Measurements from ENCODE around the gene SUSD4. TPM values are rescaled to one million over a fixed set of nuclear protein-coding genes. Genes with fewer than 3 reads are reported as not detected.

Gene SUSD4, protein sequence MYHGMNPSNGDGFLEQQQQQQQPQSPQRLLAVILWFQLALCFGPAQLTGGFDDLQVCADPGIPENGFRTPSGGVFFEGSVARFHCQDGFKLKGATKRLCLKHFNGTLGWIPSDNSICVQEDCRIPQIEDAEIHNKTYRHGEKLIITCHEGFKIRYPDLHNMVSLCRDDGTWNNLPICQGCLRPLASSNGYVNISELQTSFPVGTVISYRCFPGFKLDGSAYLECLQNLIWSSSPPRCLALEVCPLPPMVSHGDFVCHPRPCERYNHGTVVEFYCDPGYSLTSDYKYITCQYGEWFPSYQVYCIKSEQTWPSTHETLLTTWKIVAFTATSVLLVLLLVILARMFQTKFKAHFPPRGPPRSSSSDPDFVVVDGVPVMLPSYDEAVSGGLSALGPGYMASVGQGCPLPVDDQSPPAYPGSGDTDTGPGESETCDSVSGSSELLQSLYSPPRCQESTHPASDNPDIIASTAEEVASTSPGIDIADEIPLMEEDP
- total RNA-seq (10 to 100 TPM; 13.0 to 13.8 TPM), total RNA-seq (0.09 to 24.7 (median 3.6) reads per million in 172 experiments)
- polyA plus RNA-seq (2013, experiment 1 of 2): 13.2 TPM
- polyA plus RNA-seq (2013, experiment 2 of 2): 13.3 TPM

DNA sequence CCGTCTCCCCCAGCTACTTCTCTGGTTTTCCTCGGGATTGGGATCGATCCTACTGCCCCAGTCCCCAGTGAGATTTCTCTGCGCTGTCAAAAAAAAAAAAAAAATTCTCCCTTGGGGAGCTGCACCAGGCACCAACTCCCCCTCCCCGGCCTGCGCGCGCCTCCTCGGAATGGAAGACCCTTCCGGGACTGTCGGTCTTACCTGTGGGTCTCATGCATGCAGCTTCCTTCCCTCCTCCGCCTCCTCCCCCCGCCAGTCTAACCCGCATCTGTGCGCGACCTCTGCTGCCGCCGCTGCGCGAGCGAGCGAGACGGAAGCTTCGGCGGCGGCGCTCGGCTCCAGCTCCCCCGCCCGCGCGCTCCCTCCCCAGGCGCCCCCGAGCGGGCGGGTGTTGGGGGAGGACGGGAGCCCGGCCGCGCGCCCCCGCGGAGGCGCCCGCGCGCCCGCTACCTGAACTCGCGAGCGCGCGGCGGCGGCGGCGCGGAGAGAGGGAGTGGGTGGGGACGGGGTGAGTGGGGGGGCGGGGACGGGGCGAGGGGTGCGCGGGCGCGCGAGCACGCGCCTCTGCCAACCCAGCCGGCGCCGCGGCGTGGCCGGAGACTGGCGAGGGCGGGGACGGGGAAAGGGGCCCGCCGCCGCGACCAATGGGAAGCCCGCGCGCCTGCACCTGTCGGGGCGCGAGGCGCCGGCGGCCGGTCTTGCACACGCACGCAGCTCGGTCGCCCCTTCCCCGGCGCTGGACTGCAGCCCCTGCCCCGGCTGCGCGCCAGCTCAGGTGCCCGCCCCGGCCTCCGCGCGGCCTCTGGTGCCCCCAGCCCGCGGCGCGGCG is at the start of gene SUSD4:
Gene SUSD4 (minus strand): TSS at position 321 of the 829 bp plus-strand sequence. CDS start 751 bp downstream, outside the sequence.
- Mint-ChIP-seq H3K27ac (peak within 1 kb of the TSS; percentile 82), H3K4me1 (ENCODE audit: low read depth) (peaks cover 39% of the 10 kb centered on the region), H3K36me3 (ENCODE audit: low read depth) (peaks cover 4% of the 10 kb centered on the region), H3K27me3 (no peaks in the 10 kb centered on the region), H3K4me3 (peak within 1 kb of the TSS; percentile 98), H3K9me3 (no peaks in the 10 kb centered on the region)
- intact Hi-C loops (cut with DNase I, micrococcal nuclease): loop anchor here in 1 of 2 experiments (10.0 kb wide), 1 partner anchor 119 kb away; no protein-coding TSS in a partner anchor
- ATAC-seq (ENCODE audit: poor library complexity) (peak; percentile 89), DNase-seq (peak; percentile 55 to 91 (median 76))
- H3K9me3 ChIP-seq (ENCODE audit: control insufficient read depth in 1 of 2, insufficient read depth in 1 of 2, low read length in 2 of 2): no peaks in the 10 kb centered on the region
- H3K27ac ChIP-seq (ENCODE audit: low read depth in 1 of 2, low read length in 2 of 2): no peak within 1 kb of the TSS
- H3K4me1 ChIP-seq (ENCODE audit: insufficient read depth, low read length): peaks cover 22% of the 10 kb centered on the region
- TF ChIP-seq, protein P1, sequence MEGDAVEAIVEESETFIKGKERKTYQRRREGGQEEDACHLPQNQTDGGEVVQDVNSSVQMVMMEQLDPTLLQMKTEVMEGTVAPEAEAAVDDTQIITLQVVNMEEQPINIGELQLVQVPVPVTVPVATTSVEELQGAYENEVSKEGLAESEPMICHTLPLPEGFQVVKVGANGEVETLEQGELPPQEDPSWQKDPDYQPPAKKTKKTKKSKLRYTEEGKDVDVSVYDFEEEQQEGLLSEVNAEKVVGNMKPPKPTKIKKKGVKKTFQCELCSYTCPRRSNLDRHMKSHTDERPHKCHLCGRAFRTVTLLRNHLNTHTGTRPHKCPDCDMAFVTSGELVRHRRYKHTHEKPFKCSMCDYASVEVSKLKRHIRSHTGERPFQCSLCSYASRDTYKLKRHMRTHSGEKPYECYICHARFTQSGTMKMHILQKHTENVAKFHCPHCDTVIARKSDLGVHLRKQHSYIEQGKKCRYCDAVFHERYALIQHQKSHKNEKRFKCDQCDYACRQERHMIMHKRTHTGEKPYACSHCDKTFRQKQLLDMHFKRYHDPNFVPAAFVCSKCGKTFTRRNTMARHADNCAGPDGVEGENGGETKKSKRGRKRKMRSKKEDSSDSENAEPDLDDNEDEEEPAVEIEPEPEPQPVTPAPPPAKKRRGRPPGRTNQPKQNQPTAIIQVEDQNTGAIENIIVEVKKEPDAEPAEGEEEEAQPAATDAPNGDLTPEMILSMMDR (IDR thresholded peaks at IDR 0.05): no peak
- peak within 1 kb of the TSS; percentile 66 for H3K4me3 ChIP-seq (ENCODE audit: low read length)
- no peaks in the 10 kb centered on the region for H3K36me3 ChIP-seq (ENCODE audit: insufficient read depth, low read length)
- ChIA-PET CTCF (interaction anchor here (1.2 to 1.8 kb wide), 2 partner anchors 230 to 231 kb away, joined by 4 to 6 read pairs; no protein-coding TSS in a partner anchor), POLR2A (interaction anchor here (0.6 to 3.0 kb wide), 26 partner anchors 9 to 1622 kb away, joined by 3 to 18 read pairs (median 3); partner anchors contain the start of genes AIDA, BROX, DEGS1 and DUSP10)
- peaks cover 0 to 4% of the 10 kb centered on the region in 2 experiments for H3K27me3 ChIP-seq (ENCODE audit: control insufficient read depth in 1 of 2, insufficient read depth in 2 of 2, low read length in 2 of 2)

DNA sequence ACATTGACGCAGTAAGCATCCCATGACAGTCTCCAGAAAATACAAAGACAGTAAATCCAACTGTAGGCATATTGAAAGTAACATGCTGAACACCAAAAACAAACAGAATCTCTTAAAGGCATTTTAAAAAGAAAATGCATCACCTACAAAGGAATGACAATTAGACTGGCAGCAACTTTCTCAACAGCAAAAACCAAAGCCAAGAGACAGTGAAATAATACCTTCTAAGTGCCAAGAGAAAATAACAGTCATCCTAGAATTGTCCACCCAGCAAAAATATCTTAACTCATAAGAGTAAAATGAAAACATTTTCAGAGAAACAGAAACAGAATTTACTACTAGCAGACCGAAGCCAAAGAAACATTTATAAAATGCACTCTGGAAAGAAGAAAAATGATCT is 49.2 kb upstream of the SUSD4 start:
- Mint-ChIP-seq H3K27me3 (no peaks in the 10 kb centered on the region), H3K36me3 (ENCODE audit: low read depth) (no peaks in the 10 kb centered on the region), H3K4me1 (ENCODE audit: low read depth) (no peaks in the 10 kb centered on the region), H3K27ac (no peak overlapping the region), H3K4me3 (no peak overlapping the region), H3K9me3 (no peaks in the 10 kb centered on the region)
- TF ChIP-seq, protein P1 (IDR thresholded peaks at IDR 0.05): no peak
- no peaks in the 10 kb centered on the region for H3K36me3 ChIP-seq (ENCODE audit: insufficient read depth, low read length)
- H3K27me3 ChIP-seq (ENCODE audit: control insufficient read depth in 1 of 2, insufficient read depth in 2 of 2, low read length in 2 of 2): peaks cover 0 to 6% of the 10 kb centered on the region in 2 experiments
- ATAC-seq (ENCODE audit: poor library complexity) (no peak), DNase-seq (no peak)
- POLR2A ChIA-PET: no interaction called here
- no peak overlapping the region for H3K4me3 ChIP-seq (ENCODE audit: low read length)
- no peak overlapping the region for H3K27ac ChIP-seq (ENCODE audit: low read depth in 1 of 2, low read length in 2 of 2)
- intact Hi-C loops (cut with DNase I, micrococcal nuclease): no loop called here
- CTCF ChIA-PET: no interaction called here
- no peaks in the 10 kb centered on the region for H3K4me1 ChIP-seq (ENCODE audit: insufficient read depth, low read length)
- H3K9me3 ChIP-seq (ENCODE audit: control insufficient read depth in 1 of 2, insufficient read depth in 1 of 2, low read length in 2 of 2): no peaks in the 10 kb centered on the region

DNA sequence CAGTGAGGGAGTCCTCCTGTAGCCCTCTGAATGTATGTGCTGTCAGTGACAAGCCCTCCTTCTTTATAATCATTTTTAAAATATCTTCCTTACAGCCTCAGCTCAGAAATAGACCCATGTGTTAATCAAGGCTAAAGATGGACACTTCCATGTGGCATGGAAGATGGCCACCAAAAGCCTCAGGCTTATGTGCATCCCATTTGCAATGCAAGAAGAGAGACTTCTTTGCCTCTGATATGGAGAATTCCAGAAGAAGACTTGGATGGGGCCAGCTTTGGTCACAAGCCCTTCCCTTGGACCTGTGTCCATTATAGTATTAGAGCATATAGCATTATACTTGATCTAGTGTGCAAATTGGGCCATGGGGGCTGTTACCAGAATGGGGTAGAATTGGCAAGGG is 47.7 kb upstream of the SUSD4 start:
- H3K4me1 ChIP-seq (ENCODE audit: insufficient read depth, low read length): no peaks in the 10 kb centered on the region
- H3K27me3 Mint-ChIP-seq: no peaks in the 10 kb centered on the region
- H3K36me3 Mint-ChIP-seq (ENCODE audit: low read depth): no peaks in the 10 kb centered on the region
- no peak for ATAC-seq (ENCODE audit: poor library complexity)
- no peaks in the 10 kb centered on the region for H3K36me3 ChIP-seq (ENCODE audit: insufficient read depth, low read length)
- intact Hi-C loops (cut with DNase I, micrococcal nuclease): no loop called here
- ChIA-PET POLR2A (no interaction called here), CTCF (no interaction called here)
- no peaks in the 10 kb centered on the region for H3K9me3 Mint-ChIP-seq
- H3K27me3 ChIP-seq (ENCODE audit: control insufficient read depth in 1 of 2, insufficient read depth in 2 of 2, low read length in 2 of 2): peaks cover 0 to 6% of the 10 kb centered on the region in 2 experiments
- TF ChIP-seq, protein P1 (IDR thresholded peaks at IDR 0.05): no peak
- no peak overlapping the region for H3K4me3 Mint-ChIP-seq
- H3K4me1 Mint-ChIP-seq (ENCODE audit: low read depth): no peaks in the 10 kb centered on the region
- no peak for DNase-seq
- H3K9me3 ChIP-seq (ENCODE audit: control insufficient read depth in 1 of 2, insufficient read depth in 1 of 2, low read length in 2 of 2): no peaks in the 10 kb centered on the region
- no peak overlapping the region for H3K4me3 ChIP-seq (ENCODE audit: low read length)
- no peak overlapping the region for H3K27ac ChIP-seq (ENCODE audit: low read depth in 1 of 2, low read length in 2 of 2)
- H3K27ac Mint-ChIP-seq: no peak overlapping the region
